ENCODE results near the gene NR4A3. TPM values are rescaled to one million over a fixed set of nuclear protein-coding genes. Genes with fewer than 3 reads are reported as not detected.

NR4A3 gene
- total and polyA plus RNA-seq, 12 donors = 0.83 to 70.8 (median 9.3) TPM

GRCh38 chr9:99881769-99882168 lies 60.1 kb downstream of the NR4A3 start:
- no peak for DNase-seq
- intact Hi-C loops (cut with DNase I) = no loop called here
- H3K4me3 ChIP-seq = no peak overlapping the region
- H3K27ac ChIP-seq = no peak overlapping the region
- no peaks in the 10 kb centered on the region for H3K27me3 ChIP-seq
- H3K9me3 ChIP-seq (replicated peaks in 1 of 3) = no peaks in the 10 kb centered on the region
- H3K4me1 ChIP-seq (replicated peaks in 1 of 2) = no peaks in the 10 kb centered on the region
- no peaks in the 10 kb centered on the region for H3K36me3 ChIP-seq (replicated peaks in 1 of 2)
- TF ChIP-seq POLR2A (IDR thresholded peaks at IDR 0.05) (no peak), CTCF (IDR thresholded peaks at IDR 0.05) (no peak)

- H3K27me3 ChIP-seq = no peaks in the 10 kb centered on the region
- no peaks in the 10 kb centered on the region for H3K4me1 ChIP-seq (replicated peaks in 1 of 2)
- TF ChIP-seq CTCF (IDR thresholded peaks at IDR 0.05) (no peak), POLR2A (IDR thresholded peaks at IDR 0.05) (no peak)
- no peak overlapping the region for H3K27ac ChIP-seq
- H3K36me3 ChIP-seq (replicated peaks in 1 of 2) = no peaks in the 10 kb centered on the region
- intact Hi-C loops (cut with DNase I) = no loop called here
- H3K9me3 ChIP-seq (replicated peaks in 1 of 3) = no peaks in the 10 kb centered on the region
- H3K4me3 ChIP-seq = no peak overlapping the region
- DNase-seq = no peak
- WGBS, 4 donors = 41 to 68% (median 49%) methylated on average over 1 of the region's 1 CpG
Measured at GRCh38 chr9:99885747-99886146, 64.1 kb downstream of the NR4A3 start.

GRCh38 chr9:99889120-99889519 lies 67.4 kb downstream of the NR4A3 start:
- H3K4me1 ChIP-seq (replicated peaks in 1 of 2) = no peaks in the 10 kb centered on the region
- H3K4me3 ChIP-seq = no peak overlapping the region
- WGBS, 4 donors = 89 to 93% (median 91%) methylated on average over 1 of the region's 1 CpG
- no peaks in the 10 kb centered on the region for H3K36me3 ChIP-seq (replicated peaks in 1 of 2)
- no peaks in the 10 kb centered on the region for H3K9me3 ChIP-seq (replicated peaks in 1 of 3)
- no peaks in the 10 kb centered on the region for H3K27me3 ChIP-seq
- no peak for TF ChIP-seq CTCF (IDR thresholded peaks at IDR 0.05)
- no peak for TF ChIP-seq POLR2A (IDR thresholded peaks at IDR 0.05)
- intact Hi-C loops (cut with DNase I) = no loop called here
- no peak overlapping the region for H3K27ac ChIP-seq
- DNase-seq = no peak

GRCh38 chr9:99894826-99895225 lies 73.1 kb downstream of the NR4A3 start:
- no peaks in the 10 kb centered on the region for H3K36me3 ChIP-seq (replicated peaks in 1 of 2)
- TF ChIP-seq POLR2A (IDR thresholded peaks at IDR 0.05) (no peak), CTCF (IDR thresholded peaks at IDR 0.05) (no peak)
- 72 to 90% (median 74%) methylated on average over 2 of the region's 2 CpGs for WGBS, 4 donors
- H3K4me1 ChIP-seq (replicated peaks in 1 of 2) = no peaks in the 10 kb centered on the region
- H3K9me3 ChIP-seq (replicated peaks in 1 of 3) = no peaks in the 10 kb centered on the region
- DNase-seq = no peak
- intact Hi-C loops (cut with DNase I) = no loop called here
- no peak overlapping the region for H3K4me3 ChIP-seq
- H3K27ac ChIP-seq = no peak overlapping the region
- H3K27me3 ChIP-seq = no peaks in the 10 kb centered on the region
